H1 (cell line): ENCODE results near the gene BMPR1A. TPM values are rescaled to one million over a fixed set of nuclear protein-coding genes. Genes with fewer than 3 reads are reported as not detected.
A peak's percentile ranks its signal among the peaks of the same experiment; 100 is the strongest.

Experiments
- CTCF ChIA-PET: fragments of 300-600 bp; sonication (Branson Sonifier 250); formaldehyde crosslinking; loops from one replicate; lab custom pipeline; 2021; ENCODE audit not compliant: partially characterized antibody; lab: Charles Lee
- POLR2A ChIA-PET: fragments of 300-600 bp; sonication (Branson Sonifier 250); formaldehyde crosslinking; loops from one replicate; lab custom pipeline; 2021; ENCODE audit warnings: inconsistent platforms; ENCODE audit not compliant: partially characterized antibody; lab: Charles Lee
- DNase-seq, 2 experiments: peaks; one replicate each; pipeline versions ENCODE4 v3.0.0 to v3.0.0-alpha.2; 2010 to 2022; ENCODE audit warnings: low spot score in 2 of 2, low read depth in 1 of 2, mixed read lengths in 1 of 2
- FAIRE-seq: peaks from 2 replicates; lab custom pipeline; 2011; peaks lifted over from hg19 to GRCh38; lab: Jason Lieb, UNC
- H2AFZ ChIP-seq: 2 replicates; pipeline ENCODE4 v1.8.1; 2012; ENCODE audit warnings: low read length, inconsistent platforms
- H2AK5ac ChIP-seq: 2 replicates; pipeline ENCODE4 v1.6.1; 2013; ENCODE audit warnings: low read depth, low read length
- H2BK120ac ChIP-seq: replicated peaks from 2 replicates; pipeline ENCODE3; 2013; ENCODE audit warnings: low read depth, low read length, inconsistent platforms
- H2BK12ac ChIP-seq: 2 replicates; pipeline ENCODE4 v1.6.1; 2013; ENCODE audit warnings: low read depth, low read length
- H2BK15ac ChIP-seq: 2 replicates; pipeline ENCODE4 v1.6.1; 2013; ENCODE audit warnings: low read length
- H2BK20ac ChIP-seq: 2 replicates; pipeline ENCODE4 v1.6.1; 2013; ENCODE audit warnings: low read length
- H2BK5ac ChIP-seq: 2 replicates; pipeline ENCODE4 v1.6.1; 2013; ENCODE audit warnings: low read depth, low read length
- H3K14ac ChIP-seq: 2 replicates; pipeline ENCODE4 v1.6.1; 2013; ENCODE audit warnings: inconsistent platforms; ENCODE audit not compliant: insufficient read length
- H3K18ac ChIP-seq: 2 replicates; pipeline ENCODE4 v1.6.1; 2013; ENCODE audit warnings: low read length; ENCODE audit errors: extremely low read depth
- H3K23ac ChIP-seq: 2 replicates; pipeline ENCODE4 v1.6.1; 2013; ENCODE audit warnings: inconsistent platforms; ENCODE audit not compliant: insufficient read length
- H3K23me2 ChIP-seq: 2 replicates; pipeline ENCODE4 v1.6.1; 2013; ENCODE audit warnings: low read depth, low read length
- H3K27ac ChIP-seq: 2 replicates; pipeline ENCODE4 v1.6.1; 2011; ENCODE audit warnings: low read depth, low read length, inconsistent platforms
- H3K27me3 ChIP-seq, 4 experiments: replicated peaks in 1 of 4; 1 replicate in 1 of 4; 2 replicates in 3 of 4; pipeline versions ENCODE4 v1.6.1 to v1.8.1; 2011 to 2013; ENCODE audit warnings: low read length in 3 of 4, mild to moderate bottlenecking in 3 of 4, inconsistent platforms in 2 of 4, mixed read lengths in 2 of 4, moderate library complexity in 1 of 4; ENCODE audit not compliant: control insufficient read depth in 3 of 4, insufficient read depth in 3 of 4; ENCODE audit errors: extremely low read depth in 1 of 4
- H3K36me3 ChIP-seq, 4 experiments: 2 replicates each; pipeline versions ENCODE4 v1.6.1 to v1.8.1; 2011 to 2013; ENCODE audit warnings: mild to moderate bottlenecking in 4 of 4, low read length in 3 of 4, moderate library complexity in 2 of 4, control low read depth in 1 of 4, inconsistent platforms in 1 of 4; ENCODE audit not compliant: insufficient read depth in 4 of 4, control insufficient read depth in 2 of 4
- H3K4ac ChIP-seq: replicated peaks from 2 replicates; pipeline ENCODE3; 2013; ENCODE audit warnings: low read length, low read depth, mixed read lengths, inconsistent platforms; ENCODE audit not compliant: insufficient read length
- H3K4me1 ChIP-seq, 4 experiments: replicated peaks in 1 of 4; 1 replicate in 1 of 4; 2 replicates in 3 of 4; pipeline versions ENCODE4 v1.6.1 to v1.8.1; 2011 to 2013; ENCODE audit warnings: low read length in 3 of 4, inconsistent platforms in 2 of 4, mixed read lengths in 1 of 4; ENCODE audit not compliant: insufficient read depth in 4 of 4, control insufficient read depth in 3 of 4
- H3K4me2 ChIP-seq, 2 experiments: 2 replicates each; pipeline versions ENCODE4 v1.6.1 to v1.8.1; 2011 to 2013; ENCODE audit warnings: low read depth in 2 of 2, low read length in 2 of 2, control low read depth in 1 of 2, inconsistent platforms in 1 of 2, mild to moderate bottlenecking in 1 of 2; ENCODE audit not compliant: insufficient read depth in 1 of 2
- H3K4me3 ChIP-seq, 4 experiments: fragments of 200-600, 300-600 bp in 1 of 4; sonication (generic), shearing (Covaris generic), sonication (Bioruptor Twin) in 1 of 4; 2 replicates each; pipeline versions ENCODE4 v1.5.1 to v1.8.1; 2011 to 2016; ENCODE audit warnings: low read length in 4 of 4, low read depth in 3 of 4, control low read depth in 2 of 4, inconsistent platforms in 2 of 4, mild to moderate bottlenecking in 2 of 4, mixed read lengths in 1 of 4, moderate library complexity in 1 of 4; ENCODE audit not compliant: insufficient read depth in 2 of 4; ENCODE audit errors: extremely low read depth in 1 of 4
- H3K56ac ChIP-seq: replicated peaks from 2 replicates; pipeline ENCODE3; 2013; ENCODE audit warnings: low read depth, mild to moderate bottlenecking, mixed read lengths, low read length, inconsistent platforms; ENCODE audit not compliant: insufficient read length
- H3K79me1 ChIP-seq: 2 replicates; pipeline ENCODE4 v1.6.1; 2013; ENCODE audit warnings: low read depth, low read length, control low read depth
- H3K79me2 ChIP-seq, 2 experiments: 2 replicates each; pipeline versions ENCODE4 v1.6.1 to v1.8.1; 2012 to 2013; ENCODE audit warnings: low read length in 2 of 2, mild to moderate bottlenecking in 2 of 2, inconsistent platforms in 1 of 2; ENCODE audit not compliant: insufficient read depth in 2 of 2, control insufficient read depth in 1 of 2
- H3K9ac ChIP-seq, 4 experiments: replicated peaks in 1 of 4; 1 replicate in 1 of 4; 2 replicates in 3 of 4; pipeline versions ENCODE4 v1.6.1 to v1.8.1; 2011 to 2013; ENCODE audit warnings: low read depth in 3 of 4, low read length in 3 of 4, control low read depth in 2 of 4, mild to moderate bottlenecking in 2 of 4, moderate library complexity in 2 of 4, inconsistent platforms in 1 of 4; ENCODE audit errors: extremely low read depth in 1 of 4
- H3K9me3 ChIP-seq, 2 experiments: 2 replicates each; pipeline versions ENCODE4 v1.6.1 to v1.8.1; 2012 to 2013; ENCODE audit warnings: mild to moderate bottlenecking in 2 of 2, moderate library complexity in 2 of 2, control low read depth in 1 of 2, inconsistent platforms in 1 of 2, low read depth in 1 of 2, low read length in 1 of 2, mixed read lengths in 1 of 2; ENCODE audit not compliant: insufficient read depth in 2 of 2
- H4K20me1 ChIP-seq, 2 experiments: replicated peaks in 1 of 2; 2 replicates each; pipeline versions ENCODE3 to v1.8.1; 2011 to 2013; ENCODE audit warnings: inconsistent platforms in 2 of 2, low read length in 2 of 2, mild to moderate bottlenecking in 1 of 2; ENCODE audit not compliant: insufficient read depth in 2 of 2, control insufficient read depth in 1 of 2
- H4K5ac ChIP-seq: 2 replicates; pipeline ENCODE4 v1.6.1; 2013; ENCODE audit warnings: low read length, low read depth, mixed read lengths, inconsistent platforms; ENCODE audit not compliant: insufficient read length
- H4K8ac ChIP-seq: 2 replicates; pipeline ENCODE4 v1.8.0; 2013; ENCODE audit warnings: mild to moderate bottlenecking, moderate library complexity, low read length, inconsistent platforms; ENCODE audit not compliant: insufficient read depth; ENCODE audit errors: extremely low read depth
- H4K91ac ChIP-seq: replicated peaks from 2 replicates; pipeline ENCODE3; 2013; ENCODE audit warnings: low read length, mixed read lengths, inconsistent platforms; ENCODE audit not compliant: insufficient read length
- CEBPB ChIP-seq: IDR thresholded peaks from 2 replicates; pipeline ENCODE4 v1.6.1; 2012; ENCODE audit warnings: low read depth, low read length
- CTCF ChIP-seq, 3 experiments: IDR thresholded peaks; 1 replicate in 2 of 3; 2 replicates in 1 of 3; pipeline versions ENCODE4 v1.5.1 to v1.6.1; 2011; ENCODE audit warnings: low read length in 3 of 3, mild to moderate bottlenecking in 3 of 3, inconsistent platforms in 2 of 3, low read depth in 1 of 3, moderate library complexity in 1 of 3; ENCODE audit not compliant: insufficient read depth in 1 of 3; ENCODE audit errors: control extremely low read depth in 1 of 3
- EZH2 ChIP-seq: fragments of 200-600 bp; sonication (generic); IDR thresholded peaks from 2 replicates; pipeline ENCODE4 v1.7.1; 2012; ENCODE audit warnings: low read depth, mild to moderate bottlenecking, moderate library complexity, low read length, inconsistent platforms; ENCODE audit not compliant: severe bottlenecking
- HDAC2 ChIP-seq, 2 experiments: fragments of 300-600 bp in 1 of 2; sonication (generic) in 1 of 2; IDR thresholded peaks; 2 replicates each; pipeline ENCODE4 v1.6.1; 2011 to 2012; ENCODE audit warnings: low read depth in 2 of 2, low read length in 2 of 2, mild to moderate bottlenecking in 2 of 2, moderate library complexity in 2 of 2, borderline replicate concordance in 1 of 2, inconsistent platforms in 1 of 2
- HDAC6 ChIP-seq: IDR thresholded peaks from one replicate; pipeline ENCODE4 v1.7.1; 2012; ENCODE audit warnings: low read depth, mild to moderate bottlenecking, inconsistent platforms, low read length, moderate library complexity
- KDM5A ChIP-seq: fragments of 200-600 bp; IDR thresholded peaks from 2 replicates; pipeline ENCODE4 v1.7.1; 2012; ENCODE audit warnings: mild to moderate bottlenecking, low read length, inconsistent platforms, mixed read lengths
- MAFK ChIP-seq: IDR thresholded peaks from 2 replicates; pipeline ENCODE4 v1.6.1; 2012; ENCODE audit warnings: low read depth, mild to moderate bottlenecking, improper control_type of control experiment, low read length
- NANOG ChIP-seq: IDR thresholded peaks from 2 replicates; pipeline ENCODE4 v1.6.1; 2011; ENCODE audit warnings: low read length, low read depth, mild to moderate bottlenecking, inconsistent platforms; ENCODE audit not compliant: insufficient read depth, poor library complexity, severe bottlenecking
- SP2 ChIP-seq: IDR thresholded peaks from 2 replicates; pipeline ENCODE4 v1.6.1; 2012; ENCODE audit warnings: mild to moderate bottlenecking, low read length, inconsistent platforms
- YY1 ChIP-seq: IDR thresholded peaks from 2 replicates; pipeline ENCODE4 v1.6.1; 2011; ENCODE audit warnings: low read depth, mild to moderate bottlenecking, low read length
- WGBS, 2 experiments: shearing (Covaris generic) in 1 of 2; methylation state at CpG; one replicate each; pipeline versions ENCODE4 v1.1.6 to v1.1.7; 2013 to 2015; ENCODE audit warnings: low lambda C conversion rate in 2 of 2, mixed read lengths in 2 of 2, inconsistent platforms in 1 of 2, low coverage in 1 of 2, missing lambda C conversion rate in 1 of 2; ENCODE audit not compliant: insufficient replicate concordance in 2 of 2, insufficient coverage in 1 of 2, insufficient read length in 1 of 2; ENCODE audit errors: extremely low coverage in 1 of 2, missing lambda C conversion rate in 1 of 2; 5-methylcytosine and 5-hydroxymethylcytosine counted together
- polyA plus RNA-seq, 7 experiments: library from polyadenylated mRNA; depleted of rRNA in 3 of 7; stranded (reverse) in 5 of 7; unstranded in 2 of 7; fragments of >200 nt in 5 of 7; fragments of 200-250 nt in 2 of 7; gene quantifications; 1 replicate in 5 of 7; 2 replicates in 1 of 7; 4 replicates in 1 of 7; pipeline versions ENCODE4 v1.2.1 to v1.2.3, GENCODE V29; 2011 to 2013; ENCODE audit warnings: missing spikeins in 2 of 7, mixed read lengths in 2 of 7
- total RNA-seq: library from RNA; stranded (reverse); fragmentation: NEBNext Ultra II Directional; extraction: Animal tissue kit (Norgen Biotek cat#: 25700); gene quantifications from 2 replicates; pipeline ENCODE4 v1.2.1, GENCODE V29; 2021

Gene BMPR1A
- total and polyA plus RNA-seq, 2 of the 8 experiments (the other 6 are each of a cell fraction or from before 2014, with no cell fraction given) = 34.4 to 129 TPM

GRCh38 chr10:86795353-86795752, 38.9 kb downstream of the BMPR1A start:
- H4K5ac ChIP-seq = peak overlapping the region; percentile 92
- H3K4me1 ChIP-seq = peaks cover 0 to 22% (median 7%) of the 10 kb centered on the region in 4 experiments; a peak in 6 of 7 replicates
- no peak overlapping the region for H3K4ac ChIP-seq
- H3K36me3 ChIP-seq = peaks cover 0 to 4% (median 0%) of the 10 kb centered on the region in 4 experiments; a peak in 1 of 8 replicates
- no peak overlapping the region for H3K23ac ChIP-seq
- H2AK5ac ChIP-seq = no peak overlapping the region
- H3K9ac ChIP-seq = no peak overlapping the region
- peaks cover 1% of the 10 kb centered on the region in 2 experiments for H4K20me1 ChIP-seq
- FAIRE-seq = peak; percentile 92
- 20% methylated on average over 3 of the region's 3 CpGs; no CpG with 5 or more reads in 1 of the 2 experiments for WGBS, 2 experiments
- CTCF ChIA-PET = interaction anchor here (0.6 kb wide), 1 partner anchor 32 kb away, joined by 3 read pairs; no protein-coding TSS in a partner anchor
- H3K9me3 ChIP-seq = no peaks in the 10 kb centered on the region
- no peaks in the 10 kb centered on the region for H3K79me1 ChIP-seq
- H3K56ac ChIP-seq = no peak overlapping the region
- H2BK20ac ChIP-seq = no peak overlapping the region
- H3K14ac ChIP-seq = no peak overlapping the region
- peak overlapping the region; percentile 21 to 49; a peak in 2 of 4 replicates for H3K4me2 ChIP-seq
- no peak overlapping the region for H4K8ac ChIP-seq
- H3K18ac ChIP-seq = no peak overlapping the region; the same call in 1 of the 2 replicates
- H3K23me2 ChIP-seq = no peaks in the 10 kb centered on the region
- H3K27me3 ChIP-seq = no peaks in the 10 kb centered on the region
- H2BK12ac ChIP-seq = no peak overlapping the region
- no peak overlapping the region for H3K27ac ChIP-seq
- H3K79me2 ChIP-seq = peaks cover 8 to 93% of the 10 kb centered on the region in 2 experiments; a peak in 3 of 4 replicates
- no peak overlapping the region for H2AFZ ChIP-seq
- DNase-seq = no peak
- no peak overlapping the region for H2BK120ac ChIP-seq
- no peak overlapping the region for H2BK5ac ChIP-seq
- H4K91ac ChIP-seq = no peak overlapping the region
- H2BK15ac ChIP-seq = no peak overlapping the region
- POLR2A ChIA-PET = interaction anchor here (0.6 to 0.9 kb wide), 2 partner anchors 74 to 266 kb away, joined by 3 read pairs; no protein-coding TSS in a partner anchor
- H3K4me3 ChIP-seq = peak overlapping the region in 1 of 4 experiments; percentile 36; a peak in 1 of 8 replicates
- TF ChIP-seq SP2 = no peak
- no peak for TF ChIP-seq HDAC6
- no peak for TF ChIP-seq NANOG
- no peak for TF ChIP-seq HDAC2 (IDR thresholded peaks at IDR 0.05; ENCODE audit: borderline replicate concordance in 1 of 2, low read depth in 2 of 2, low read length in 2 of 2)
- no peak for TF ChIP-seq KDM5A
- no peak for TF ChIP-seq CTCF (IDR thresholded peaks at IDR 0.05; ENCODE audit: control extremely low read depth in 1 of 3, insufficient read depth in 1 of 3, low read depth in 1 of 3, low read length in 3 of 3)
- TF ChIP-seq MAFK = no peak
- TF ChIP-seq EZH2 = no peak
- TF ChIP-seq YY1 = no peak
- TF ChIP-seq CEBPB = no peak
